HG03442 (cell line): ENCODE measurements around the gene ALDH8A1.
A peak's percentile ranks its signal among the peaks of the same experiment; 100 is the strongest.

ENCODE experiments used
- ATAC-seq: cut with Tn5 transposase; IDR thresholded peaks from one replicate; pipeline ENCODE4 v1.9.1; 2021; ENCODE audit warnings: mild to moderate bottlenecking, moderate library complexity; ENCODE audit not compliant: unreplicated experiment

ALDH8A1 gene

GRCh38 chr6:134951494-134952263 lies 1.8 kb upstream of the ALDH8A1 start:
- no peak for ATAC-seq

- ATAC-seq = no peak
These were observed 581 bp upstream of the ALDH8A1 start for GRCh38 chr6:134950482-134950881.

GRCh38 chr6:134948691-134949090 lies 1.2 kb downstream of the ALDH8A1 start:
- ATAC-seq = no peak

- ATAC-seq = no peak
These were observed 1.8 kb downstream of the ALDH8A1 start for GRCh38 chr6:134948142-134948541.

- no peak for ATAC-seq
These were observed 4.9 kb downstream of the ALDH8A1 start for GRCh38 chr6:134945045-134945444.

GRCh38 chr6:134943522-134944111 lies 6.3 kb downstream of the ALDH8A1 start:
- ATAC-seq = no peak

- ATAC-seq = peak; percentile 50
These were observed 11.0 kb downstream of the ALDH8A1 start for GRCh38 chr6:134938896-134939295.

GRCh38 chr6:134937426-134937825 lies 12.5 kb downstream of the ALDH8A1 start:
- no peak for ATAC-seq

GRCh38 chr6:134936931-134937330 lies 13.0 kb downstream of the ALDH8A1 start:
- ATAC-seq = no peak

- no peak for ATAC-seq
These were observed 13.4 kb downstream of the ALDH8A1 start for GRCh38 chr6:134936476-134936875.

- no peak for ATAC-seq
These were observed 15.0 kb downstream of the ALDH8A1 start for GRCh38 chr6:134934793-134935485.

- no peak for ATAC-seq
These were observed 17.1 kb downstream of the ALDH8A1 start for GRCh38 chr6:134932535-134933470.

- no peak for ATAC-seq
These were observed 17.8 kb downstream of the ALDH8A1 start for GRCh38 chr6:134932098-134932497.

GRCh38 chr6:134930463-134930862 lies 19.4 kb downstream of the ALDH8A1 start:
- ATAC-seq = no peak

GRCh38 chr6:134928151-134928900 lies 21.6 kb downstream of the ALDH8A1 start:
- ATAC-seq = no peak

- no peak for ATAC-seq
These were observed 24.1 kb downstream of the ALDH8A1 start for GRCh38 chr6:134925800-134926199.

- no peak for ATAC-seq
These were observed 28.1 kb downstream of the ALDH8A1 start for GRCh38 chr6:134921721-134922261.

- no peak for ATAC-seq
These were observed 28.6 kb downstream of the ALDH8A1 start for GRCh38 chr6:134921276-134921675.

- no peak for ATAC-seq
These were observed 29.5 kb downstream of the ALDH8A1 start for GRCh38 chr6:134920422-134920821.

- no peak for ATAC-seq
These were observed 31.4 kb downstream of the ALDH8A1 start for GRCh38 chr6:134918418-134918961.
